Gastrocnemius medialis (tissue), 4 donors: ENCODE measurements around the gene HOXB8. TPM values are rescaled to one million over a fixed set of nuclear protein-coding genes. Genes with fewer than 3 reads are reported as not detected.
A peak's percentile ranks its signal among the peaks of the same experiment; 100 is the strongest.

Source experiments
- ATAC-seq, 2 donors: fragments of 150-250 bp; one replicate each; pipeline ENCODE4 v1.9.1; 2016
- DNase-seq, 2 donors: peaks; one replicate each; pipeline ENCODE4 v3.0.0-alpha.2; 2019
- H3K27ac ChIP-seq, 4 donors: fragments of 200-600 bp; sonication (generic); 1 replicate in 1 of 4; 2 replicates in 3 of 4; pipeline ENCODE4 v1.5.1; 2016 to 2018; ENCODE audit warnings: mild to moderate bottlenecking in 2 of 4, moderate library complexity in 1 of 4
- H3K27me3 ChIP-seq, 3 donors: fragments of 200-600 bp; sonication (generic) in 2 of 3; 1 replicate in 1 of 3; 2 replicates in 2 of 3; pipeline versions ENCODE4 v1.5.1 to v1.6.0; 2016 to 2019; ENCODE audit warnings: mild to moderate bottlenecking in 1 of 3, moderate library complexity in 1 of 3
- H3K36me3 ChIP-seq, 2 donors: fragments of 200-600 bp; sonication (generic) in 1 of 2; one replicate each; pipeline ENCODE4 v1.5.1; 2017 to 2018
- H3K4me1 ChIP-seq, 2 donors: fragments of 200-600 bp; sonication (generic) in 1 of 2; one replicate each; pipeline ENCODE4 v1.5.1; 2016 to 2017; ENCODE audit warnings: mild to moderate bottlenecking in 2 of 2
- H3K4me3 ChIP-seq, 4 donors: fragments of 200-600 bp; sonication (generic) in 3 of 4; 1 replicate in 1 of 4; 2 replicates in 3 of 4; pipeline ENCODE4 v1.5.1; 2016 to 2019; ENCODE audit warnings: mild to moderate bottlenecking in 2 of 4
- H3K9me3 ChIP-seq, 3 donors: fragments of 200-600 bp; sonication (generic) in 2 of 3; 1 replicate in 1 of 3; 2 replicates in 2 of 3; pipeline ENCODE4 v1.5.1; 2016 to 2019
- POLR2A ChIP-seq, 2 donors: fragments of 450-650 bp; IDR thresholded peaks; one replicate each; pipeline ENCODE4 v1.6.1; 2017; ENCODE audit warnings: antibody characterized with exemption in 2 of 2, mild to moderate bottlenecking in 2 of 2, moderate library complexity in 2 of 2
- in situ Hi-C, 4 donors: fragments of 200-750 bp; cut with MboI; loops; one replicate each; pipeline versions ENCODE4 v1.15.0 to v1.8.0; 2017; ENCODE audit warnings: low sequenced_read_pairs in 4 of 4
- intact Hi-C: fragments of 100-400 bp; cut with DNase I; formaldehyde crosslinking; loops from one replicate; pipeline ENCODE4 v1.15.1; 2023; ENCODE audit warnings: low total_unique reads
- total RNA-seq, 4 donors: library from RNA; depleted of rRNA; stranded (reverse); fragments of >200 nt; gene quantifications; one replicate each; pipeline versions ENCODE4 v1.1.0 to v1.2.3, GENCODE V29; 2016
- TF ChIP-seq, protein P1 (sequence below), 5 experiments: fragments of 450-650 bp in 3 of 5; fragments of 200-600 bp in 2 of 5; sonication (generic) in 2 of 5; IDR thresholded peaks in 4 of 5; conservative IDR thresholded peaks in 1 of 5; 1 replicate in 4 of 5; 2 replicates in 1 of 5; pipeline ENCODE4 v1.5.1; 2016 to 2019; ENCODE audit warnings: antibody characterized with exemption in 5 of 5, mild to moderate bottlenecking in 3 of 5, moderate library complexity in 3 of 5

The HOXB8 gene
- under 1 TPM in 1 of 4 donors, not detected in 3; 0.27 TPM for total RNA-seq

DNA sequence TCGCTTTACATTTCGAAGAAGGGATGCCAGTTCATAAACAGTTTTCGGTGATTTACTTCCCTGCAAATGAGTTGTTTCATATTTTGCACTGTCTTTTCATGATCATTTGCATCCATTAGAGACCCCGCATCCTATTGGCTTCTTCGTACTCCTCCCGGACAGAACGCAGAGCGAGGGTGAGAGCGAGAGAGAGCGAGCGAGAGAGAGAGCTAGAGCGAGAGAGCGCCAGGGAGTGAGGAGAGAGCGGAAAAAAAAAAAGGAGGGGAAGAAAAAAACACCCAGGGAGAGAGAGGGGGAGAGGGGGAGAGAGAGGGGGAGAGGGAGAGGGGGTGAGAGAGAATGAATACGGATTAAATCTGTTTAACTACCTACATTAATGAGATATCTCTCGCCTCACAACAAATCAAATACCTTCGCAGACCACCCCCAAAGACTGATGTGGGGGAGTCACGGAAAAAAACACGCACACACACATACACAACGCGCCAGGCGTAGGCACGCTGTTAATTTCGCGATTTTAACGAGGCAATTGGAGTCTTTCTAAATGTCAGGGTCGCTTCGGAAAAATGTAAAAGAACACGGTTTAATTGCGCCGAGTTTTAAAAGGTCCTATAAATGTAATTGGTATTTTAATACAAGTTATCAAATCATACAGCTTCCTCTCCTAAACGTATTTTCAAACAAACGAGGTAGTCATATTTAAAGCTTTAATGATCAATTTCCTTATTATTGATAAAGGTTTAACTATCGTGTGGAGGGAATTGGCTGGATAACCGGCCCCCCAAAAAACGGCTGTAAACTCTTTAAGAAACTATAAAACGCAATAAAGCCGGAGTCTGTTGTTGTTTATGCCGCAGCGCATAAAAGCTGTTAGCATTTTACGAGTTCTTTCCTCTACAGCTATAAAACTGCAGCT, at the start of gene HOXB8:
TSS of gene HOXB8 (minus strand) at position 246 of the 916 bp plus-strand sequence. CDS start 588 bp downstream, outside the sequence.
- in situ Hi-C loops = no loop called here
- no peak for DNase-seq
- no peak within 1 kb of the TSS for H3K27ac ChIP-seq
- H3K9me3 ChIP-seq = no peaks in the 10 kb centered on the region
- H3K4me3 ChIP-seq = peak within 1 kb of the TSS; percentile 17 to 64 (median 37)
- ATAC-seq = no peak
- TF ChIP-seq, protein P1, sequence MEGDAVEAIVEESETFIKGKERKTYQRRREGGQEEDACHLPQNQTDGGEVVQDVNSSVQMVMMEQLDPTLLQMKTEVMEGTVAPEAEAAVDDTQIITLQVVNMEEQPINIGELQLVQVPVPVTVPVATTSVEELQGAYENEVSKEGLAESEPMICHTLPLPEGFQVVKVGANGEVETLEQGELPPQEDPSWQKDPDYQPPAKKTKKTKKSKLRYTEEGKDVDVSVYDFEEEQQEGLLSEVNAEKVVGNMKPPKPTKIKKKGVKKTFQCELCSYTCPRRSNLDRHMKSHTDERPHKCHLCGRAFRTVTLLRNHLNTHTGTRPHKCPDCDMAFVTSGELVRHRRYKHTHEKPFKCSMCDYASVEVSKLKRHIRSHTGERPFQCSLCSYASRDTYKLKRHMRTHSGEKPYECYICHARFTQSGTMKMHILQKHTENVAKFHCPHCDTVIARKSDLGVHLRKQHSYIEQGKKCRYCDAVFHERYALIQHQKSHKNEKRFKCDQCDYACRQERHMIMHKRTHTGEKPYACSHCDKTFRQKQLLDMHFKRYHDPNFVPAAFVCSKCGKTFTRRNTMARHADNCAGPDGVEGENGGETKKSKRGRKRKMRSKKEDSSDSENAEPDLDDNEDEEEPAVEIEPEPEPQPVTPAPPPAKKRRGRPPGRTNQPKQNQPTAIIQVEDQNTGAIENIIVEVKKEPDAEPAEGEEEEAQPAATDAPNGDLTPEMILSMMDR (IDR thresholded peaks at IDR 0.05 in 4 of 5, conservative IDR thresholded peaks at IDR 0.05 in 1 of 5) = no peak
- TF ChIP-seq POLR2A (IDR thresholded peaks at IDR 0.05) = no peak
- H3K36me3 ChIP-seq = no peaks in the 10 kb centered on the region
- H3K4me1 ChIP-seq = peaks cover 4 to 21% of the 10 kb centered on the region in 2 donors
- intact Hi-C loops = loop anchor here (5.0 kb wide), 2 partner anchors 278 to 588 kb away; no protein-coding TSS in a partner anchor
- peaks cover 93 to 97% (median 97%) of the 10 kb centered on the region in 3 donors for H3K27me3 ChIP-seq

- Histone ChIP-seq H3K36me3 (no peaks in the 10 kb centered on the region), H3K4me1 (no peaks in the 10 kb centered on the region), H3K9me3 (no peaks in the 10 kb centered on the region), H3K27ac (no peak overlapping the region), H3K27me3 (peaks cover 7 to 21% (median 15%) of the 10 kb centered on the region in 3 donors), H3K4me3 (no peak overlapping the region)
- TF ChIP-seq, protein P1 (IDR thresholded peaks at IDR 0.05 in 4 of 5, conservative IDR thresholded peaks at IDR 0.05 in 1 of 5) = no peak
- TF ChIP-seq POLR2A (IDR thresholded peaks at IDR 0.05) = no peak
- in situ Hi-C loops (loop anchor here in 1 of 4 donors (10.0 to 25.0 kb wide), 2 partner anchors 141 to 224 kb away; partner anchors contain the start of gene ATP5MC1), intact Hi-C loops (no loop called here)
- no peak for ATAC-seq
- DNase-seq = no peak
Measured at GRCh38 chr17:48663134-48663924, 48.2 kb upstream of the HOXB8 start.

GRCh38 chr17:48655913-48656312, 40.8 kb upstream of the HOXB8 start:
- in situ Hi-C loops = loop anchor here in 1 of 4 donors (25.0 kb wide), 1 partner anchor 231 kb away; the partner anchor contains the start of gene ATP5MC1
- H3K36me3 ChIP-seq = no peaks in the 10 kb centered on the region
- TF ChIP-seq, protein P1 (IDR thresholded peaks at IDR 0.05 in 4 of 5, conservative IDR thresholded peaks at IDR 0.05 in 1 of 5) = no peak
- no peak for TF ChIP-seq POLR2A (IDR thresholded peaks at IDR 0.05)
- no peak for ATAC-seq
- peaks cover 2 to 6% (median 4%) of the 10 kb centered on the region in 3 donors for H3K27me3 ChIP-seq
- no peaks in the 10 kb centered on the region for H3K4me1 ChIP-seq
- H3K27ac ChIP-seq = no peak overlapping the region
- no peak for DNase-seq
- intact Hi-C loops = loop anchor here (10.0 kb wide), 1 partner anchor 99 kb away; no protein-coding TSS in a partner anchor
- no peak overlapping the region for H3K4me3 ChIP-seq
- H3K9me3 ChIP-seq = no peaks in the 10 kb centered on the region

DNA sequence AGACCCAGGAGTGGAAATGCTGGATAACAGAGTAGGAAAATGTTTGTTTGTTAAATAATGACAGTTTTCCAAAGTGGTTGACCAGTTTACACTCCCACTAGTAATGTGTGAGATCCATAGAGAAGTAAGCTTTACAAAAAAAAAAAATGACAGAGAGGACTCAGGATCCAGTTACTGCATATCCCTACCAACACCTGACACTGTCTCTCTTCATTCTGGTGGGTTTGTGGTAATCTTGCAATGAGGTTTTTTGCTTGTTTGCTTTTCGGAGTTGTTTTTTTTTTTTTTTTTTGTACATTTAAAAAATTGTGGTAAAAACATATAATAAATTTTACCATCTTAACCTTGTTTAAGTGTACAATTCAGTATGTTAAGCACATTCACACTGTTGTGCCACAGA, 34.6 kb upstream of the HOXB8 start:
- Histone ChIP-seq H3K4me3 (no peak overlapping the region), H3K4me1 (no peaks in the 10 kb centered on the region), H3K36me3 (no peaks in the 10 kb centered on the region), H3K27me3 (peaks cover 51 to 59% (median 57%) of the 10 kb centered on the region in 3 donors), H3K9me3 (no peaks in the 10 kb centered on the region), H3K27ac (no peak overlapping the region)
- intact Hi-C loops (loop anchor here (10.0 kb wide), 1 partner anchor 105 kb away; no protein-coding TSS in a partner anchor), in situ Hi-C loops (loop anchor here in 1 of 4 donors (25.0 kb wide), 2 partner anchors 88 to 238 kb away; partner anchors contain the start of genes ATP5MC1 and HOXB13)
- DNase-seq = no peak
- no peak for ATAC-seq
- no peak for TF ChIP-seq POLR2A (IDR thresholded peaks at IDR 0.05)
- TF ChIP-seq, protein P1 (IDR thresholded peaks at IDR 0.05 in 4 of 5, conservative IDR thresholded peaks at IDR 0.05 in 1 of 5) = no peak
